WERI-Rb-1 (cell line): Measurements from ENCODE around the gene PTPN13.

Experiments
- DNase-seq: peaks from one replicate; pipeline ENCODE4 v3.0.0-alpha.2; 2020
- H3K27ac ChIP-seq: fragments of 250-450 bp; sonication (Bioruptor Pico); 2 replicates; pipeline ENCODE4 v1.5.1; 2020; ENCODE audit warnings: mild to moderate bottlenecking, moderate library complexity
- H3K27me3 ChIP-seq: fragments of 250-450 bp; sonication (Bioruptor Pico); 2 replicates; pipeline ENCODE4 v1.5.1; 2021; ENCODE audit warnings: mild to moderate bottlenecking, low read depth, moderate library complexity; ENCODE audit not compliant: insufficient read depth, severe bottlenecking
- H3K36me3 ChIP-seq: fragments of 250-450 bp; sonication (Bioruptor Pico); 2 replicates; pipeline ENCODE4 v1.5.1; 2020; ENCODE audit warnings: mild to moderate bottlenecking, moderate library complexity
- H3K4me3 ChIP-seq: 2 replicates; pipeline ENCODE4 v1.5.1; 2011; ENCODE audit warnings: low read depth, mild to moderate bottlenecking, control low read depth, low read length
- H3K9me3 ChIP-seq: fragments of 250-450 bp; sonication (Bioruptor Pico); 2 replicates; pipeline ENCODE4 v1.5.1; 2021; ENCODE audit warnings: mild to moderate bottlenecking, moderate library complexity; ENCODE audit not compliant: severe bottlenecking
- CTCF ChIP-seq: IDR thresholded peaks from 2 replicates; pipeline ENCODE4 v1.5.1; 2011; ENCODE audit warnings: low read depth, mild to moderate bottlenecking, control low read depth, inconsistent platforms, low read length

PTPN13 gene

GRCh38 chr4:86563416-86563815 is 30.7 kb upstream of the PTPN13 start:
- no peaks in the 10 kb centered on the region for H3K9me3 ChIP-seq
- TF ChIP-seq CTCF, result no peak
- DNase-seq, result no peak
- H3K27me3 ChIP-seq, result no peaks in the 10 kb centered on the region
- no peaks in the 10 kb centered on the region for H3K36me3 ChIP-seq
- no peak overlapping the region for H3K4me3 ChIP-seq
- H3K27ac ChIP-seq, result no peak overlapping the region

GRCh38 chr4:86564795-86565194 is 29.3 kb upstream of the PTPN13 start:
- H3K9me3 ChIP-seq, result no peaks in the 10 kb centered on the region
- no peak overlapping the region for H3K4me3 ChIP-seq
- no peak overlapping the region for H3K27ac ChIP-seq
- H3K27me3 ChIP-seq, result no peaks in the 10 kb centered on the region
- peak; percentile 20; the same call in 1 of the 2 replicates for TF ChIP-seq CTCF
- no peaks in the 10 kb centered on the region for H3K36me3 ChIP-seq
- no peak for DNase-seq

GRCh38 chr4:86565651-86566050 is 28.5 kb upstream of the PTPN13 start:
- Histone ChIP-seq H3K36me3 (no peaks in the 10 kb centered on the region), H3K9me3 (no peaks in the 10 kb centered on the region), H3K27ac (no peak overlapping the region), H3K4me3 (no peak overlapping the region), H3K27me3 (no peaks in the 10 kb centered on the region)
- no peak for TF ChIP-seq CTCF
- no peak for DNase-seq

- Histone ChIP-seq H3K27ac (no peak overlapping the region), H3K4me3 (no peak overlapping the region), H3K27me3 (no peaks in the 10 kb centered on the region), H3K9me3 (no peaks in the 10 kb centered on the region), H3K36me3 (no peaks in the 10 kb centered on the region)
- no peak for TF ChIP-seq CTCF
- no peak for DNase-seq
Observed at GRCh38 chr4:86569103-86569870, 24.8 kb upstream of the PTPN13 start.

GRCh38 chr4:86579941-86580340 is 14.2 kb upstream of the PTPN13 start:
- Histone ChIP-seq H3K9me3 (no peaks in the 10 kb centered on the region), H3K27me3 (no peaks in the 10 kb centered on the region), H3K27ac (no peak overlapping the region), H3K4me3 (no peak overlapping the region), H3K36me3 (no peaks in the 10 kb centered on the region)
- DNase-seq, result no peak
- TF ChIP-seq CTCF, result no peak

GRCh38 chr4:86582410-86582809 is 11.7 kb upstream of the PTPN13 start:
- Histone ChIP-seq H3K9me3 (no peaks in the 10 kb centered on the region), H3K27ac (no peak overlapping the region), H3K4me3 (no peak overlapping the region), H3K36me3 (no peaks in the 10 kb centered on the region), H3K27me3 (no peaks in the 10 kb centered on the region)
- DNase-seq, result no peak
- no peak for TF ChIP-seq CTCF
